ENCODE measurements around the gene SBF1.

DNA sequence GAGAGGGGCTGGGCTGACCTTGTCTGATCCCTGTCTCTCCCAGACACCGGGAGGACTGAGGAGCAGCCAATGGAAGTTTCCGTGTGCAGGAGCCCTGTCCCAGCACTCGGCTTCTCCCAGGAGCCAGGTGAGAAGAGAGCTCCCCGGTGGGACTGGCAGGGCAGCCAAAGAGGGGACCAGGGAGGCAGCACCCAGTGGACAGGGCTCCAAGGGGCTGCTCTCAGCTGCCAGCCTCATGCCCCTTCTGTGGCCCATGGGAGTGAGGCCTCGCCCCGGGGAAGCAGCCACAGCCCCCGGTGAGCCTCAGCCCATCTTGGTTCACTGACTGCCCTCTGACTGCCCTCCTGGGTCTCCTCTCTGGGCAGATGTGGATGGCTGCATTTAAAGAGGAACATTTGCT lies 43.8 kb upstream of the SBF1 start:
- TF ChIP-seq, protein P1, sequence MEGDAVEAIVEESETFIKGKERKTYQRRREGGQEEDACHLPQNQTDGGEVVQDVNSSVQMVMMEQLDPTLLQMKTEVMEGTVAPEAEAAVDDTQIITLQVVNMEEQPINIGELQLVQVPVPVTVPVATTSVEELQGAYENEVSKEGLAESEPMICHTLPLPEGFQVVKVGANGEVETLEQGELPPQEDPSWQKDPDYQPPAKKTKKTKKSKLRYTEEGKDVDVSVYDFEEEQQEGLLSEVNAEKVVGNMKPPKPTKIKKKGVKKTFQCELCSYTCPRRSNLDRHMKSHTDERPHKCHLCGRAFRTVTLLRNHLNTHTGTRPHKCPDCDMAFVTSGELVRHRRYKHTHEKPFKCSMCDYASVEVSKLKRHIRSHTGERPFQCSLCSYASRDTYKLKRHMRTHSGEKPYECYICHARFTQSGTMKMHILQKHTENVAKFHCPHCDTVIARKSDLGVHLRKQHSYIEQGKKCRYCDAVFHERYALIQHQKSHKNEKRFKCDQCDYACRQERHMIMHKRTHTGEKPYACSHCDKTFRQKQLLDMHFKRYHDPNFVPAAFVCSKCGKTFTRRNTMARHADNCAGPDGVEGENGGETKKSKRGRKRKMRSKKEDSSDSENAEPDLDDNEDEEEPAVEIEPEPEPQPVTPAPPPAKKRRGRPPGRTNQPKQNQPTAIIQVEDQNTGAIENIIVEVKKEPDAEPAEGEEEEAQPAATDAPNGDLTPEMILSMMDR (IDR thresholded peaks at IDR 0.05; ENCODE audit: low read depth, low read length, missing input control) = no peak
- no peak for TF ChIP-seq SP1 (IDR thresholded peaks at IDR 0.05)
- TF ChIP-seq RXRA (IDR thresholded peaks at IDR 0.05) = no peak
- no peak for TF ChIP-seq JUND (IDR thresholded peaks at IDR 0.05)
- TF ChIP-seq YY1 (IDR thresholded peaks at IDR 0.05) = no peak
- TF ChIP-seq FOXA1 (IDR thresholded peaks at IDR 0.05) = no peak
